BE2C (cell line): ENCODE data around the gene EPHA6.

Experiments used
- DNase-seq: peaks from one replicate; pipeline ENCODE4 v3.0.0-alpha.2; 2020
- H3K27me3 ChIP-seq: fragments of 250-450 bp; sonication (Bioruptor Pico); 2 replicates; pipeline ENCODE4 v1.5.1; 2020; ENCODE audit warnings: mild to moderate bottlenecking
- H3K36me3 ChIP-seq: fragments of 250-450 bp; sonication (Bioruptor Pico); 2 replicates; pipeline ENCODE4 v1.5.1; 2020; ENCODE audit warnings: mild to moderate bottlenecking
- H3K4me1 ChIP-seq: fragments of 250-450 bp; sonication (Bioruptor Pico); 2 replicates; pipeline ENCODE4 v1.5.1; 2020
- H3K4me3 ChIP-seq: 2 replicates; pipeline ENCODE4 v1.5.1; 2011; ENCODE audit warnings: low read depth, low read length
- H3K9me3 ChIP-seq: fragments of 250-450 bp; sonication (Bioruptor Pico); 2 replicates; pipeline ENCODE4 v1.5.1; 2020
- CTCF ChIP-seq: IDR thresholded peaks from 2 replicates; pipeline ENCODE4 v1.5.1; 2012; ENCODE audit warnings: mild to moderate bottlenecking, low read depth, low read length

The EPHA6 gene

GRCh38 chr3:96991231-96991630, 176.8 kb downstream of the EPHA6 start:
- Histone ChIP-seq H3K36me3 (no peaks in the 10 kb centered on the region), H3K4me1 (no peaks in the 10 kb centered on the region), H3K27me3 (no peaks in the 10 kb centered on the region), H3K4me3 (no peak overlapping the region), H3K9me3 (no peaks in the 10 kb centered on the region)
- no peak for DNase-seq
- TF ChIP-seq CTCF, result no peak

DNA sequence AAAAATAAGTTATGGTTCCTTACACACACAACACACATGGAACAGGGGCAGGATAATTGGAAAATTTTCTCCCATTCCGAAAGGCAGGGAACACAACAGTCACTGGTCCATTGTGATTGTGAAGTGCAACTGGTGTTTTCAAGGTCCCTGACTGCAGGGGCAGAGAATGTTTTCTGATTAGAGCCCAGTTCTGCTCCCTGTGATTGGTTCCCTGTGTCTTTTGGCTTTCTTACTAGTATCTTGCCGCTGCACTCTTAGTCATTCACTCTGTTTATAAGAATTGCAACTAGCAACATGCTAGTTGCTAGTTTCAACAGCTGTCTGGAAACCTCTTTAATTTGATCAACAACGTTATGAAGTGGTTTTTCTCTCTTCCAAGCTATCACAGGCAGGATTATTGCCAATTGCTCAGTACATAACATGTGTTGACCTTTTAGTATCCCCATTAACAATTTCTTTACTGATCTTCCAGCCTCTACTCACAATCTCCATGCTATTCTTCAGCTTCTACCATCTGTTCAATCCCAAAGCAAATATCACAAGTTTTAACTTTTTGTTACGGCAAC, 177.5 kb downstream of the EPHA6 start:
- no peak for TF ChIP-seq CTCF
- no peak for DNase-seq
- Histone ChIP-seq H3K9me3 (no peaks in the 10 kb centered on the region), H3K36me3 (no peaks in the 10 kb centered on the region), H3K4me3 (no peak overlapping the region), H3K4me1 (no peaks in the 10 kb centered on the region), H3K27me3 (no peaks in the 10 kb centered on the region)

- no peaks in the 10 kb centered on the region for H3K4me1 ChIP-seq
- H3K9me3 ChIP-seq, result no peaks in the 10 kb centered on the region
- TF ChIP-seq CTCF, result no peak
- no peak overlapping the region for H3K4me3 ChIP-seq
- no peak for DNase-seq
- H3K27me3 ChIP-seq, result no peaks in the 10 kb centered on the region
- no peaks in the 10 kb centered on the region for H3K36me3 ChIP-seq
These were observed 180.6 kb downstream of the EPHA6 start for GRCh38 chr3:96994988-96995387.

DNA sequence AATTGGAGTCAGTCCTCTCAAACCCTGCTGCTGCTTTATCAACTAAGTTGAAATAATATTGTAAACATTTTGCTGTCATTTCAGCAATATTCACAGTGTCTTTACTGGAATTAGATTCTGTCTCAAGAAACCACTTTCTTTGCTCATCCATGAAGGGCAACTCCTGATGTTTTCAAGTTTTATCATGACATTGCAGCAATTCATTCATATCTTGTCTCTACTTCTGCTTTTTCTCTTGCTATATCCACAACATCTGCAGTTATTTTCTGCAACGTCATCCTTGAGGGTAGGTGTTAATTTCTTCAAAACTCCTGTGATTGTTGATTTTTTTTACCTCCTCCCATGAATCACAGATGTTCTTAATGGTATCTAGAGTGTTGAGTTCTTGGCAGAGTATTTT, 181.6 kb downstream of the EPHA6 start:
- H3K4me1 ChIP-seq, result no peaks in the 10 kb centered on the region
- no peak for TF ChIP-seq CTCF
- no peaks in the 10 kb centered on the region for H3K36me3 ChIP-seq
- H3K9me3 ChIP-seq, result no peaks in the 10 kb centered on the region
- no peak for DNase-seq
- H3K4me3 ChIP-seq, result no peak overlapping the region
- H3K27me3 ChIP-seq, result no peaks in the 10 kb centered on the region

DNA sequence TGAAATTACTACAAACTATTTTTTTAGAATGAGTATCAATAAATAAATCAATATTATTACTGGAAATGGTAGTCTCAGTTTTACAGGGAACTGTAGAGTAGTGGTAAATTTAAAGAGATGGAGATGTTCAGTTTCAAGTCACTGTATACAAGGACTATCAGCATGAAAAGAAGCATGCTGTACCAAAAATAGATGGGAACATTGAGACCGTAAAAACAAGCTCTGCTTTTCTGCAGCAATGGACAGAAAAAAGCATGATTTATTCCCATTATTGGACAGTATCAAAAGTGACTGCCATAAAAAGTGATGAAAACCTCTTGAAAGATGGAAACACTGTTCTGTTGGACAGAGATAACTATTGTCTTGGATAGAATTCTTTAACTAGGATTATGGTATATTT, 187.2 kb downstream of the EPHA6 start:
- H3K9me3 ChIP-seq, result no peaks in the 10 kb centered on the region
- DNase-seq, result no peak
- H3K27me3 ChIP-seq, result no peaks in the 10 kb centered on the region
- H3K4me1 ChIP-seq, result no peaks in the 10 kb centered on the region
- H3K4me3 ChIP-seq, result no peak overlapping the region
- H3K36me3 ChIP-seq, result no peaks in the 10 kb centered on the region
- no peak for TF ChIP-seq CTCF

DNA sequence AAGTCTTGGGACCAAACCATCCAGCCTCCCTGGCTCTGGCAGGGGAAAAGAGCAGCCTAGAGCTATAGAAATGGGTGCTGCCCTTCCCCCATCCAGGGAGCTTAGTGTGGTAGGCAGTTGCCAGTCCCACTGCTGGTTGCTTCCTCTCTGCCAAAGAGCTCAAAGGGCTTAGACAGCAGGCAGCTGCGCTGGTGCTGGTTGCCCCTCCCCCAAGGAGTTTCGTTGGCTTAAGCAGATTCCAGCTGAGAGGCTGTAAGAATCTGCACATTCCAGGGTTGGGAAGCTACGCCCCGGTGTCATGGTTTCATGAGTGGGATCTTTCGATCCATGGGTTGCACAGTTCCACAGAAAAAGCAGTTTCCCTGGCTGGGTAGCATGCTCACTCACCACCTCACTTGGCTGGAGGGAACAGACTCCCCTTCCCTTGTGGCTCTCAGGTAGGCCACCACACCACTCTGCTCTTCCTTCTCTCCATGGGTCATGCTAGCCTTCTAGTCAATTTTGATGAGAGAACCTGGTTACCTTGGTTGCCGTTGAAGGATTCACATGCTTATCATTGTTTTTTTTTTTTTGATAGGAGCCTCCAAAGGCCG, 195.1 kb downstream of the EPHA6 start:
- no peaks in the 10 kb centered on the region for H3K36me3 ChIP-seq
- no peaks in the 10 kb centered on the region for H3K9me3 ChIP-seq
- no peaks in the 10 kb centered on the region; the same call in 1 of the 2 replicates for H3K4me1 ChIP-seq
- TF ChIP-seq CTCF, result no peak
- no peak for DNase-seq
- no peak overlapping the region for H3K4me3 ChIP-seq
- no peaks in the 10 kb centered on the region for H3K27me3 ChIP-seq
